ENCODE data around the gene POLR1B. TPM values are rescaled to one million over a fixed set of nuclear protein-coding genes. Genes with fewer than 3 reads are reported as not detected.

The POLR1B gene
- total RNA-seq, 1 experiment from 2014 or later, result 83.6 TPM

DNA sequence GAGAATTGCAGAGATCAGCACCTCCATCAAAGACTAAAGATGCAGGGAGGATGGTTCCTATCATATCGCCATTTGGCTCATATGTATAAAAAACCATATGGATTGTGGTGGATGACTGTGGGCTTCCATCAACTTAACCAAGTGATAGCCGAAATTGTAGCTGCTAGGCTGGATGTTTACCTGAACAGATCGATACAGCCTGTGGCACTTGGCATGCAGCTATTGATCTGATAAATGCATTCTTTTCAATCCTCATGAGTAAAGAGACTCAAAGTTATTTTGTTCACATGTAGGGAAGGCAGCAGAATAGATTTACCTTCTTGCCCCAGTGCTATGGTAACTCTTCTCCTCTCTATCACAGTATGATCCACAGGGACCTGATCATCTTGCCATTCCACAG is 60.7 kb downstream of the POLR1B start:
- Histone ChIP-seq H3K4ac (ENCODE audit: low read depth, low read length) (no peak overlapping the region), H3K14ac (ENCODE audit: insufficient read depth, low read length) (no peak overlapping the region), H3K27me3 (ENCODE audit: insufficient read depth, low read length) (no peaks in the 10 kb centered on the region), H3K23me2 (ENCODE audit: insufficient read length, low read depth, low read length, poor library complexity, severe bottlenecking) (no peaks in the 10 kb centered on the region), H2BK15ac (ENCODE audit: low read depth, low read length) (no peak overlapping the region), H2BK5ac (ENCODE audit: insufficient read length, low read length) (no peak overlapping the region), H3T11ph (ENCODE audit: low read length) (no peak overlapping the region), H3K27ac (ENCODE audit: insufficient read length, low read depth, low read length) (no peak overlapping the region), H3K79me2 (ENCODE audit: insufficient read depth, low read length) (no peaks in the 10 kb centered on the region), H3K79me1 (ENCODE audit: insufficient read depth, low read depth, low read length, poor library complexity, severe bottlenecking) (no peaks in the 10 kb centered on the region), H3K56ac (ENCODE audit: insufficient read length, low read depth, low read length) (no peak overlapping the region), H3K18ac (ENCODE audit: insufficient read length, low read depth, low read length) (no peak overlapping the region), H3K4me2 (ENCODE audit: insufficient read depth, insufficient read length, low read length) (no peak overlapping the region), H3K4me1 (ENCODE audit: insufficient read depth, low read length) (no peaks in the 10 kb centered on the region), H4K5ac (ENCODE audit: insufficient read length, low read depth, low read length) (no peak overlapping the region), H2AK5ac (ENCODE audit: insufficient read length, low read length) (no peak overlapping the region), H2AFZ (ENCODE audit: low read length) (no peak overlapping the region), H4K8ac (replicated peaks; ENCODE audit: insufficient read length, low read depth, low read length) (no peak overlapping the region), H2BK20ac (ENCODE audit: low read depth, low read length, poor library complexity, severe bottlenecking) (no peak overlapping the region), H2BK120ac (ENCODE audit: low read depth, low read length, poor library complexity, severe bottlenecking) (no peak overlapping the region), H4K20me1 (ENCODE audit: control insufficient read depth, insufficient read depth, insufficient read length) (no peaks in the 10 kb centered on the region), H3K9me3 (ENCODE audit: control insufficient read depth, low read depth, low read length) (no peaks in the 10 kb centered on the region), H2BK12ac (ENCODE audit: insufficient read length, low read depth, low read length) (no peak overlapping the region), H3K23ac (ENCODE audit: insufficient read length, low read depth, low read length) (no peak overlapping the region), H4K91ac (ENCODE audit: insufficient read length, low read depth, low read length) (no peak overlapping the region), H3K9ac (ENCODE audit: extremely low read depth, insufficient read length, low read length) (no peak overlapping the region)
- Mint-ChIP-seq H3K36me3 (ENCODE audit: insufficient read depth in 1 of 3, low read depth in 3 of 3) (no peaks in the 10 kb centered on the region), H3K27ac (no peak overlapping the region), H3K9me3 (no peaks in the 10 kb centered on the region), H3K4me1 (peaks cover 4 to 5% of the 10 kb centered on the region in 2 experiments), H3K27me3 (ENCODE audit: low read depth) (no peaks in the 10 kb centered on the region; the same call in 1 of the 2 replicates), H3K4me3 (no peak overlapping the region)
- WGBS (ENCODE audit: extremely low coverage, insufficient read length, low lambda C conversion rate), result no CpG with 5 or more reads among the region's 3 CpGs
- DNase-seq, result no peak
- TF ChIP-seq, protein P1, sequence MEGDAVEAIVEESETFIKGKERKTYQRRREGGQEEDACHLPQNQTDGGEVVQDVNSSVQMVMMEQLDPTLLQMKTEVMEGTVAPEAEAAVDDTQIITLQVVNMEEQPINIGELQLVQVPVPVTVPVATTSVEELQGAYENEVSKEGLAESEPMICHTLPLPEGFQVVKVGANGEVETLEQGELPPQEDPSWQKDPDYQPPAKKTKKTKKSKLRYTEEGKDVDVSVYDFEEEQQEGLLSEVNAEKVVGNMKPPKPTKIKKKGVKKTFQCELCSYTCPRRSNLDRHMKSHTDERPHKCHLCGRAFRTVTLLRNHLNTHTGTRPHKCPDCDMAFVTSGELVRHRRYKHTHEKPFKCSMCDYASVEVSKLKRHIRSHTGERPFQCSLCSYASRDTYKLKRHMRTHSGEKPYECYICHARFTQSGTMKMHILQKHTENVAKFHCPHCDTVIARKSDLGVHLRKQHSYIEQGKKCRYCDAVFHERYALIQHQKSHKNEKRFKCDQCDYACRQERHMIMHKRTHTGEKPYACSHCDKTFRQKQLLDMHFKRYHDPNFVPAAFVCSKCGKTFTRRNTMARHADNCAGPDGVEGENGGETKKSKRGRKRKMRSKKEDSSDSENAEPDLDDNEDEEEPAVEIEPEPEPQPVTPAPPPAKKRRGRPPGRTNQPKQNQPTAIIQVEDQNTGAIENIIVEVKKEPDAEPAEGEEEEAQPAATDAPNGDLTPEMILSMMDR (conservative IDR thresholded peaks at IDR 0.05), result no peak

All from H9 (cell line).